Large intestine (tissue), 3 donors: Measurements from ENCODE around the gene LY6G6C. TPM values are rescaled to one million over a fixed set of nuclear protein-coding genes. Genes with fewer than 3 reads are reported as not detected.

Experiments
- DNase-seq, 2 donors: peaks; one replicate each; pipeline versions ENCODE4 v3.0.0 to v3.0.0-alpha.2; 2013
- H3K27ac ChIP-seq: one replicate; pipeline ENCODE4 v1.5.1; 2013; ENCODE audit warnings: low read length
- H3K27me3 ChIP-seq: 2 replicates; pipeline ENCODE4 v1.6.1; 2013; ENCODE audit warnings: low read length; ENCODE audit not compliant: control insufficient read depth, insufficient read depth
- H3K36me3 ChIP-seq: 2 replicates; pipeline ENCODE4 v1.6.1; 2013; ENCODE audit warnings: low read length; ENCODE audit not compliant: control insufficient read depth, insufficient read depth
- H3K4me1 ChIP-seq: one replicate; pipeline ENCODE4 v1.6.1; 2013; ENCODE audit warnings: low read length; ENCODE audit not compliant: control insufficient read depth, insufficient read depth
- H3K4me3 ChIP-seq: one replicate; pipeline ENCODE4 v1.5.1; 2013; ENCODE audit warnings: low read length
- H3K9me3 ChIP-seq: one replicate; pipeline ENCODE4 v1.6.1; 2013; ENCODE audit warnings: mild to moderate bottlenecking, low read depth, low read length, moderate library complexity; ENCODE audit not compliant: control insufficient read depth
- WGBS: methylation state at CpG from one replicate; pipeline ENCODE4 v1.1.5; 2013; ENCODE audit warnings: low lambda C conversion rate; ENCODE audit not compliant: insufficient coverage; 5-methylcytosine and 5-hydroxymethylcytosine counted together
- polyA plus RNA-seq: library from polyadenylated mRNA; unstranded; fragments of 120-200 nt; gene quantifications from one replicate; pipeline ENCODE4 v1.2.1, GENCODE V29; 2013

The LY6G6C gene
- polyA plus RNA-seq, 1 donor, result 0.25 TPM

DNA sequence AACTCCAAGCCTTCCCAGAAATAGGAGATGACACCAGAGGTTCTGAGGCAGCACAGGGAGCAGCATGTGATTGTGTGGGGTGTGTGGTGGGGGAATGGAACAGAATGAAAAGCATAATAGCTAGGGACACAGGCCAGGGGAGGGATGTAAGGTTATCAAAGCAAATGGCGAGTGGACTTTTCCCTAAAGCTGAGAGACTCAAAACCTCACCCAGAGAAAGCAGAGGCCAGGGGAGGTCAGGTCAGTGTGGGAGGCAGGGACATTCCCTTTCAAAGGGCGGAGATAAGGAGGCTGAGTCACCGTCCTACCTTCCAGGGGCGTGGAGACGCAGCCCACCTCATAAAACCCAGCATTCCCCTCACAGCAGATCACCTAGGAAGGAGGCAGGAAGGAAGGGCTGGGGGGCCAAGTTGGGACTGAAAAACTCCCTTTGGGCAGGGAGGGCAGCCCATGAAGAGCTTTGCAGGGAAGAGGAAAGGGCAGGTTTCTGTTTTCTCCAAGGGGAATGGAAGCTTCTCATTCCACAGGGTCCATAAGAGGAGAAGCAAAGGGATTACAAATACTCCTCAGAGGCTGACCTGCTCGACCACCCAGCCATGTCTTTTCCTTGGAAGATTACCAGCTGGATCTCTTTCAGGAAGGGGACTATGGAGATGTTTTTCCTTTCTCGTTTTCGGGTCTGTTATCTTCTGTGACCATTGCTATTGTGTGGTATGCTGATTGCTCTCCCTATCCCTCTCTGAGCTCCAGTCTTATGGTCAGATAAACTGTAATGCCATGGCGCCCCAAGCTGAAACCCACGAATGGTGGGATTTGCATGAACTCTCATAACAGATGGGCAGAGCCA is 31.1 kb downstream of the LY6G6C start:
- Histone ChIP-seq H3K4me3 (no peak overlapping the region), H3K36me3 (peaks cover 91% of the 10 kb centered on the region), H3K27me3 (no peaks in the 10 kb centered on the region), H3K4me1 (peaks cover 13% of the 10 kb centered on the region), H3K27ac (peak overlapping the region; percentile 44), H3K9me3 (peaks cover 2% of the 10 kb centered on the region)
- DNase-seq, result peak; percentile 81 to 87
- no CpG with 5 or more reads among the region's 10 CpGs for WGBS

DNA sequence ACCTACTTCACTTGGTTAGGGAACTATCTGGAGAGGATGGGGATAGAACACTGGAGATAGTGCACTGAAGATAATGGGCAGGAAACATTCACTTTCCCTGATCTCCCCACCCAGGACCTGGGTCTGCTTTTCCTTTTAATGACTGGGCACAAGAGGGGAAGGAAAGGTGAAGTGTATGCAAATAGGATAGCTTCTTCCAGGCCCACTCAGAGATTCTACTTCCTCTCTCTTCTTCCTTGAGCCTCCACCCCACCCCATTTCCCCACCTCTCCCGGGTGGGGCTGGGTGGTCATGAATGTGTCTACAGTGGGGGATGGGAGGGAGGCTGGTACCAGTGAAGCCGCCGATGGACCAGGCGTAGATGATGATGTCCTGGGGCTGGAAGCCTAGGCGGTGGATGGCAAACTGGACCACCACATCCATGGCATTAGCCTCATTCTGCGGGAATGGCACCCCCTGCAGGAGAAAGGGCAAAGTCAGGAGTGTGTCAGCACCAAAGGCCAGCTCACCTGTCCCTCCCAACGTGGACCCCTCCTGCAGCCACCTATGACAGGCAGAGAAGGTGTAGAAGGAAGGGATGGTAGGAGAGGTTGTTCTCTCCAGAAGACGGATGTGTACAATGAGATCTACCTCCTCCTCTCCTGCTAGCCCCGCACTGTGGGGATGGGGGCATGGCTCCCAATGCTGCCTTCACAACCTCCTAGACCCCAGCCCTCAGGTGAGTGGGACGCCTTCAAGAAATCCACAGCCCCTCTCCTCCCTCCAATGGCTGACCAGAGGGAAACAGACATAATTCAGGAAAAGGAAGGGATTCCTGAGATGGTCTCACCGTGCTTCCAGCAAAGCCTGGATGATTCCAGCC is 32.1 kb downstream of the LY6G6C start:
- H3K4me3 ChIP-seq, result no peak overlapping the region
- peaks cover 13% of the 10 kb centered on the region for H3K4me1 ChIP-seq
- H3K27me3 ChIP-seq, result no peaks in the 10 kb centered on the region
- H3K36me3 ChIP-seq, result peaks cover 82% of the 10 kb centered on the region
- H3K27ac ChIP-seq, result no peak overlapping the region
- no peak for DNase-seq
- peaks cover 2% of the 10 kb centered on the region for H3K9me3 ChIP-seq
- 60% methylated on average over 1 of the region's 11 CpGs for WGBS

DNA sequence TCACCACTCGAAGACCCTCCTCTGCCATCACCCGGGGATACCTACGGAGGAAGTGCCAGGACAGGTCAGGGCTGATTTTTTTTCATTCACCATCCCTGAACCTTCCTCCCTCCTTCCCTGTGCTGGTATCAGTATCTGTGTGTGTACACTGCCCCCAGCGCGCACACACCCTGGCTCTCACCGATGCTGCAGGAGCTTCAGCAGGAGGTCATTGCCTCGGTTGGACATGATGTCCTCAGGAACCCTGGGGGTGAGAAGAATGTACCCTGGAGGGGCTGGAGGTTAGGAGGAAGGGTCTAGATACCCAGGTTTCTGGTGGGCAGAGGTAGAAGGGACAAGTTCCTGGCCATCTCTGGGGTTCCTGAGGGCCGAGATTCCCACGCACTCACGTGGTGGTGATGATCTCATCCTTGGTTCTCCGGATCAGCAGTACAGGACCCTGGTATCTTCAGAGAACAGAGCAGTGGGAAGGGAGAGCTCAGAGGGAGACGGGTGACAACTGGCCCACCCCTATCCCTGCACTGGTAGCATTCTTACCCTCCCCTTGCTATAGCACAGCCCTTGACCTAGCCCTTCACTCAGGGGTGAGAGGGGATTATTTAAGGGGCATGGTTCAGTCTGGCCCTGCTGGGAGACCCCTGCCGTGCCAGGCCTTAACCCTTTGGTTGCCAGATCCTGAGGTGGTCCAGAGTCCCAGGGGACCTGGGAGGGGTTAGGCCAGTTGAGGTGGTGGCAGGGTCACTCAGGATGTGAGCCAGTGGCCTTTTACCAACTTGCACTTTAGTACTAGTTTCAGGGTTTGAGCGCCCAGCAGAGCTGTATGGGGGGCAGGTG is 33.5 kb downstream of the LY6G6C start:
- peaks cover 2% of the 10 kb centered on the region for H3K9me3 ChIP-seq
- peaks cover 68% of the 10 kb centered on the region for H3K36me3 ChIP-seq
- no CpG with 5 or more reads among the region's 14 CpGs for WGBS
- H3K27me3 ChIP-seq, result no peaks in the 10 kb centered on the region
- H3K27ac ChIP-seq, result no peak overlapping the region
- H3K4me3 ChIP-seq, result no peak overlapping the region
- peaks cover 18% of the 10 kb centered on the region for H3K4me1 ChIP-seq
- no peak for DNase-seq

DNA sequence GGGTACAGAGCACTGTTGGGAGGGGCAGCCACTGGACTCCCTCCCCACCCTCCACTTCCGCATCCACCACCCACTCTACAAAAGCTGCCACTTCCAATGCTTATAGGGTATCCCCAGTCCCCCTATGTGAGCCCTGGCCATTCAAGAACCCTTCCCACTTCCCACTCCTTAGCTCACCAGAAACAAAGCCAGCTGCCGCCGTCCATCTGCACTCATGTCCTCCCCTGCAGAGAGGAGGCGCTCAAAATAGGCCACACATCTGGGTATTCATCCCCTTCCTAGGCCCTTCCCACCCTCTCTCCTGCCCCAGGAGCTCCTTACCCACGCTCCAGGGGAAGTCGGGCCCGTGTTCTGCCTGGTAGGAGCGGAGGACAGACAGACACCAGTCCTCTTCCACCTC is 34.2 kb downstream of the LY6G6C start:
- no peak overlapping the region for H3K4me3 ChIP-seq
- DNase-seq, result no peak
- peaks cover 60% of the 10 kb centered on the region for H3K36me3 ChIP-seq
- no peaks in the 10 kb centered on the region for H3K27me3 ChIP-seq
- no peaks in the 10 kb centered on the region for H3K9me3 ChIP-seq
- peaks cover 18% of the 10 kb centered on the region for H3K4me1 ChIP-seq
- WGBS, result no CpG with 5 or more reads among the region's 8 CpGs
- no peak overlapping the region for H3K27ac ChIP-seq

DNA sequence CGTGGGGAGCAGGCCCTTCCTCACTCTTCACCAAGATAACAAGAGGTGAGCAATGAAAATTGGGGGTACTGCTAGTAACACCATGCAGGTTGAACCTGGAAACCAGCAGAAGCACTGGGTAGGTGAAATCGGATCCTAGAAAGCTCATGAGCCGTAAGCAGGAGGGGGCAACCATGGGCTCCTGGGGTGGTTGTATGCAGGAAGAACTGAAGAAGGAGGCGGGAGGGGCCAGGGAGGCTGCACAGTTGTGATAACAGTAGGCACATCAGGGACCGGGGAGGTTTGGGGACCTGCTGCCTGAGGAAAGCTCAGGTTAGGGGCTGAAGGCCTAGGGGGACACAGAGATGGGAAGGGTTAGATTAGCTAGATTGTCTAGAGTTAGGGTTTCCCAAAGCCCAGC is 35.1 kb downstream of the LY6G6C start:
- Histone ChIP-seq H3K4me1 (peaks cover 18% of the 10 kb centered on the region), H3K27me3 (no peaks in the 10 kb centered on the region), H3K27ac (no peak overlapping the region), H3K36me3 (peaks cover 54% of the 10 kb centered on the region), H3K9me3 (no peaks in the 10 kb centered on the region), H3K4me3 (no peak overlapping the region)
- no peak for DNase-seq
- WGBS, result no CpG with 5 or more reads among the region's 5 CpGs

DNA sequence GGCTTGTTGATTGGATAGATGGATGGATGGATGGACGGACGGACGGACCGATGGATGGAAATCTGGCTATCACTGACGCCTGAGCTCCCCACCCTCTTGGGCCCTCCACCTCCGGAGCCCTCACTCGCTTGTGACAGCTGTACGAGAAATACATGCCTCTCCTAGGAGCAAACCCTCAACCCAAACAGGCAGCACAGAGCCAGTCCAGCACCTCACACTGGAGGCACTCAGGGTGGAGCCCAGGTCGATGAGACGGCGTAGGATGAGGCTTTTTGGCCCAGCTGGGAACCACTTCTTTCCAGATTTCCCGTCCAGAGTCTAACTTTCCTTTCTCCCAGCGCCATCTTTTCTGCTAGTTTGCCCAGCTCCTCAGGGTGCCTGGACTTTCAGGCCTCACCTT is 38.0 kb downstream of the LY6G6C start:
- Histone ChIP-seq H3K9me3 (no peaks in the 10 kb centered on the region), H3K4me1 (peaks cover 15% of the 10 kb centered on the region), H3K27me3 (no peaks in the 10 kb centered on the region), H3K36me3 (peaks cover 27% of the 10 kb centered on the region), H3K4me3 (peak overlapping the region; percentile 51), H3K27ac (peak overlapping the region; percentile 78)
- peak in 1 of 2 donors; percentile 47 for DNase-seq
- WGBS, result no CpG with 5 or more reads among the region's 13 CpGs

DNA sequence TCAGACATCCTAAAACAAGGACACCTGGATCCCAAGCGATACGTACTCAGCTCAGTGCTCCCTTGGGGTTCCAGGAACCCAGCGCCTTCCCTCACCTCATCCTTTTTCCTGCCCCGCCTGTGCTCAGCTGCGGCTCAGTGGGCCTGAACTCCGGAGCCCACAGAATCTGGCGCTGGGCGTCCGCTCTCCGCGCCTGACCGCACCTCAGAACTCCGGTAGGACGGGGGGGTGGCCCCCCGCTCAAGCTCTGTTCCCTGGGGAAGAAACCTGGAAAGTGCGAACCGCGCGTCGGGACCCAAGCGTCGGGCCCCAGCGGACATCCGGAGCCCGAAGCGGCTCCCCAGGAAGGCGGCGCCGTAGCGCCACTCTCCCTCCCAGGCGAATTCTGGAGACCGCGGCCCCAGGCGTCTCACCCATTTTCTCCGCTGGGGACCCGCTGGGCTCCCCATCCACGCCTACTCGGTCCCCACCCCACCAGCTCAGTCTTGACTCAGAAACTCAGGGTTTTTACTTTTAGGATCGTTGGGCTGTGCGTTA is 40.3 kb downstream of the LY6G6C start:
- DNase-seq, result peak in 1 of 2 donors; percentile 63

DNA sequence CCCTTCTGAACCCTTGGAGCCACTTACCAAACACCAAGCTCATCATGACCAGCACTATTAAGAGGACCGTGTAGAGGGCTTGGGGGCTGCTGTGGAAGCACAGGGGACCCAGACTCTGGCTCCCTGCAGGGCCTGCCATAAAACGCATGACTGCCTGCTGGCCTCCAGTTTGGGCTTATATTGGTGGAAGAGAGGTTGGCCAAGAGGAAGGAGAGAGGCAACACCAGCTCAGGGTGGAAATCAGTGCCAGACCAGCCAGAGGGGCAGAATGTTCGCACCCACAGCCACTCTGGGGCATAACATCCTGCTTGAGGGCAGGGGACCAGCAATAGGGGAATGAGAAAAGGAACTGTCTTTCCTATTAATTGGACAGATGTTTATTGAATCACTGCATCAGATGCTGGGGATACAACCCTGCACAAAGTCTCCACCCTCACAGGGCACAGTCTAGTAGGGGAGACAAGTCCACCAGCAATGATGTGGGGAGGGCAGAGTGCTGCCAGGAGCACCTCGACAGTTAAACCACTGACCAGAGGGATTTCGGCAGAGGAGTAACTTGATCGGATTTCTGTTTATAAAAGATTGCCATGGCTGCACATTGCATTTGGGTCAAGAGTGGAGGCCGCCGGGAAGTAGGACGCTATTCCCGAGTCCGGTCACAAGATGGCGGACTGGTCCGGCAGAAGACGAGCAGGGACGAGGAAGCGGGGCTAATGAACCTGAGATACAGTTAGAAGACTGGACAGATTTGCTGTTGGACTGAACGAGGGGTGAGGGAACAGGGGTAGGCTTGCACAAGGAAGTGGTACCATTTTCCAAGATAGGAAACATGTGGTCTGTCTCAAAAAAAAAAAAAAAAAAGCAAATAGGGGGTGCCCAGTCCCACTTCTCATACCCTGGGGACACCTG is 41.1 kb downstream of the LY6G6C start, which contains the start of gene LY6G5C:
LY6G5C (minus strand) TSS at position 842 of the 909 bp plus-strand sequence; CDS start at position 148, 694 bp downstream.
- peak within 1 kb of the TSS; percentile 53 for H3K4me3 ChIP-seq
- H3K4me1 ChIP-seq, result peaks cover 15% of the 10 kb centered on the region
- peak within 1 kb of the TSS; percentile 71 for H3K27ac ChIP-seq
- H3K27me3 ChIP-seq, result no peaks in the 10 kb centered on the region
- peak; percentile 80 to 82 for DNase-seq
- no peaks in the 10 kb centered on the region for H3K9me3 ChIP-seq
- 10% methylated on average over 2 of the region's 17 CpGs for WGBS
- H3K36me3 ChIP-seq, result no peaks in the 10 kb centered on the region

More for the DNA sequence above, 40.3 kb downstream of the LY6G6C start:
- peak overlapping the region; percentile 71 for H3K27ac ChIP-seq
- H3K27me3 ChIP-seq, result no peaks in the 10 kb centered on the region
- peak overlapping the region; percentile 53 for H3K4me3 ChIP-seq
- peaks cover 3% of the 10 kb centered on the region for H3K36me3 ChIP-seq
- no peaks in the 10 kb centered on the region for H3K9me3 ChIP-seq
- no CpG with 5 or more reads among the region's 40 CpGs for WGBS
- peaks cover 15% of the 10 kb centered on the region for H3K4me1 ChIP-seq

DNA sequence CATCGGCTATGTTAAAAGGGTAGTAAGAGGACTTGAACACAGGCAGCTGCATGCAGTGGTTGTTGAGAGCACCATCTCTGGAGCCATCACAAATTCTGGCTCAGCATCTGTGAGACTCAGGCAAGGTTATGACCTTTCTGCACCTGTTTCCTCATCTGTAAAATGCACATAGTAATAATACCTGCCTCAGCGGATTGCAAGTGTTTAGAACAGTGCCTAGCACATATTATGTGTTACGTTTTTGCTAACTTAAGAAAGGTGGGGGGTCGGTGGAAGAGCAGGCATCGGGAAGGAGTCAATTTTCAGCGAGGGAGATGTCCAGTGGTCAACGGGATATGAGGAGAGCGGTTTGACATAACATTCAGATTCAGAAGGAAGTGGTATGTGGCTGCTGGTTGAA is 43.6 kb downstream of the LY6G6C start:
- H3K36me3 ChIP-seq, result peaks cover 8% of the 10 kb centered on the region
- WGBS, result 75% methylated on average over 2 of the region's 8 CpGs
- no peak overlapping the region for H3K4me3 ChIP-seq
- H3K27ac ChIP-seq, result no peak overlapping the region
- H3K9me3 ChIP-seq, result no peaks in the 10 kb centered on the region
- no peak for DNase-seq
- H3K27me3 ChIP-seq, result no peaks in the 10 kb centered on the region
- H3K4me1 ChIP-seq, result peaks cover 9% of the 10 kb centered on the region
